Thyroid gland (tissue), 4 donors: ENCODE data around the gene DGKQ.

Source experiments
- CTCF ChIP-seq, 6 experiments: fragments of 200-600 bp in 3 of 6; fragments of 450-650 bp in 3 of 6; sonication (generic) in 3 of 6; IDR thresholded peaks; one replicate each; pipeline ENCODE4 v1.5.1; 2016 to 2019; ENCODE audit warnings: antibody characterized with exemption in 6 of 6, mild to moderate bottlenecking in 2 of 6, inconsistent platforms in 1 of 6, moderate library complexity in 1 of 6
- POLR2A ChIP-seq, 2 donors: fragments of 450-650 bp; IDR thresholded peaks; one replicate each; pipeline ENCODE4 v1.6.1; 2017; ENCODE audit warnings: antibody characterized with exemption in 2 of 2, mild to moderate bottlenecking in 2 of 2, moderate library complexity in 1 of 2

- TF ChIP-seq CTCF (IDR thresholded peaks at IDR 0.05) (no peak), POLR2A (IDR thresholded peaks at IDR 0.05) (no peak)
These were observed 13.8 kb downstream of the DGKQ start for GRCh38 chr4:959338-960139.
